ENCODE data around the gene RFNG.

The RFNG gene

DNA sequence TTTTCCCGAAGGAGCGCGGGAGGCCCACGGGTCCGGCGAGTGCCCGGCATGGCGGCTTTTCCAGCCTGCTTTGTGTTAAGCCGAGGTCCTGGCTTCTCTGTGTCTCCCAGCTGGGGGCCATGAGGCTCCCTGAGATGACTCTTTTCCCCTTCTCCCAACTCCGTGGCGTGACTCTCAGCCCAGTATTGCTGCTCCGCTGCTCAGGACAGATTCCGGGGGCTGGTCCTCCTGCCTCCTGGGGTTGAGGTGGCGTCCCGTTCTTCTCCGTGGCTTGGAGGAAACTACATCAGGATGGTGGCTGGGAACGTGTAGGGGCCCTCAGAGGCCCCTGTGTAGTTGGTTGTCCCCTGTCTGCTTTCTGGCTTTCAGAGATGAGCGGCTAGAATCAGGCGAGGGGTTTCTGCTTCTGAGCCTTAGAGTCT lies 1.0 kb upstream of the RFNG start:
- Histone ChIP-seq H3K9ac (ENCODE audit: low read depth, low read length) (peak overlapping the region; percentile 81), H3K36me3 (ENCODE audit: insufficient read depth, low read length) (peaks cover 60% of the 10 kb centered on the region), H3K4me3 (ENCODE audit: low read length) (peak overlapping the region; percentile 96), H3K9me3 (ENCODE audit: insufficient read depth, low read depth, low read length) (no peaks in the 10 kb centered on the region), H3K27me3 (ENCODE audit: insufficient read depth, low read length) (no peaks in the 10 kb centered on the region), H3K27ac (ENCODE audit: low read depth, low read length) (no peak overlapping the region), H3K4me1 (ENCODE audit: insufficient read depth, low read length) (no peaks in the 10 kb centered on the region)
- 34% methylated on average over 19 of the region's 19 CpGs for WGBS

DNA sequence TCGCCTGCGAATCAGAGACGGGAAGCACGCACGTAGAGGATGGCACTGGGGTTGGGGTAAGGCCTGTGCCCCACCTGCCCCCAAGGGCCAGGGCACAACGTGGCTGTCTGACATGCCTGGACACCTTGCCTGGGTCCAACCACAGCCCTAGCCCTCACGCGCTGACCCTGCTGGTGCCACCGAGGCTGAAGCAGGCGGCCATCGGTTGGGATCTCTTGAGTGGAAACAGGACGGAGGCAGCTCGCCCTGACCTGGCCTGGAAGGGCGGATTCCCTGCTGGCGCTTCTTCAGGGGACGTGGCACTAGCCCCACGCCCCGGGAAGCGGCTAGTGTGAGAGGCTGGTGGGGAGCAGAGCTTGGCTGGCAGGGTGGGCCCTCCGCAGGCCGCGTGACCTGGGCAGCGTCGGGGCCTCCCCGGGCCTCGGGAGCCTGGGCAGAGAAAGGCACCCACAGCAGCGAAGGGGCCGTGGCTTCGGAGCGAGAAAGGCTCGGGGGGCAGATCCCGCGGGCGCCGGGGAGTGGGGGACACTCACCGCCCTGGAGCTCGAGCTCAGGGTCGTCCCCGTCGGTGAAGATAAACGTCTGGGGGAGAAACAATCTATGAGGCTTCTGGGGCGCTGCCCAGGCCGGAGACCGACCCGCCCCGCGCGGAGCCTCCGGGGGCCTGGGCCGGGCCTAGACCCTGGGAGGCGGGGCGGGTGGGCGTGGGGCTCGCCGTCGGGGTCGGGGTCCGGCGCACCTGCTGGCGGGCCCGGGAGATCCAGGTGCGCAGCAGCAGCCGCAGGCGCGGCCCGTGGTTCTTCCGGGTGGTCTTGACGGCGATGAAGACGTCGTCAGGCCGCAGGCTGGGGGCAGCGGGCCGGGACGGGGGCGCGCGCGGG lies 610 bp downstream of the RFNG start:
- peak overlapping the region; percentile 20 for H3K9ac ChIP-seq (ENCODE audit: low read depth, low read length)
- no peaks in the 10 kb centered on the region for H3K4me1 ChIP-seq (ENCODE audit: insufficient read depth, low read length)
- peak overlapping the region; percentile 96 for H3K4me3 ChIP-seq (ENCODE audit: low read length)
- H3K9me3 ChIP-seq (ENCODE audit: insufficient read depth, low read depth, low read length): no peaks in the 10 kb centered on the region
- H3K36me3 ChIP-seq (ENCODE audit: insufficient read depth, low read length): peaks cover 56% of the 10 kb centered on the region
- 19% methylated on average over 79 of the region's 79 CpGs for WGBS
- H3K27me3 ChIP-seq (ENCODE audit: insufficient read depth, low read length): no peaks in the 10 kb centered on the region
- H3K27ac ChIP-seq (ENCODE audit: low read depth, low read length): no peak overlapping the region

DNA sequence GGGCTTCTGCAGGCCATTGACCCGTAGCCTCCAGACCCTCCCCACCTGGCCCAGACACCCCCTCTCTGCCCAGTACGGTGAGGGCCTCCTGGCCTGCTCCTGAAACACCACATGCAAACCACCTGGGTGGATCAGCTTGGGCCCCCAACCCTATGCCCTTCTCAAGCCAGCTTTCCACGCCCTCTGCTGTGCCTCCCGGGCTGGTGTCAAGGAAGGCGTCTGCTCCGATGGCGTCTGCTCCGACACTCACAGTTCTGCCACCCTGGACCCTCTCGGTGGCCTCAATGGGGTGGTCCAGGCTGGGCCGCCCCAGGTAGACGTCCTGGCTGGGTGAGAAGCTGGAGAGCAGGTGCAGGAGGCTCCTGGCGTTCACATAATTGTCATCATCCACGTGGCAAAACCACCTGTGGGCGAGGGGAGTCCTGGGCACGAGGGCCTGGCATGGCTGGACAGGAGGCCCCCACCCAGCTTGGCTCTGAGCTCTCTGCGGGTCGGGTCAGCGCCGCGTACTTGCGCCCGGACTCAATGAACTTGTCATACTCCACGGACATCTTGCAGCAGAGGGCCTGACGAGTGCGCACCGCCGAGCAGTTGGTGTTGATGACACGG lies 1.4 kb downstream of the RFNG start:
- peaks cover 50% of the 10 kb centered on the region for H3K36me3 ChIP-seq (ENCODE audit: insufficient read depth, low read length)
- no peaks in the 10 kb centered on the region for H3K4me1 ChIP-seq (ENCODE audit: insufficient read depth, low read length)
- no peaks in the 10 kb centered on the region for H3K27me3 ChIP-seq (ENCODE audit: insufficient read depth, low read length)
- H3K9ac ChIP-seq (ENCODE audit: low read depth, low read length): peak overlapping the region; percentile 20; the same call in 1 of the 2 replicates
- no peak overlapping the region for H3K27ac ChIP-seq (ENCODE audit: low read depth, low read length)
- H3K4me3 ChIP-seq (ENCODE audit: low read length): peak overlapping the region; percentile 96
- H3K9me3 ChIP-seq (ENCODE audit: insufficient read depth, low read depth, low read length): no peaks in the 10 kb centered on the region
- 94% methylated on average over 28 of the region's 28 CpGs for WGBS

DNA sequence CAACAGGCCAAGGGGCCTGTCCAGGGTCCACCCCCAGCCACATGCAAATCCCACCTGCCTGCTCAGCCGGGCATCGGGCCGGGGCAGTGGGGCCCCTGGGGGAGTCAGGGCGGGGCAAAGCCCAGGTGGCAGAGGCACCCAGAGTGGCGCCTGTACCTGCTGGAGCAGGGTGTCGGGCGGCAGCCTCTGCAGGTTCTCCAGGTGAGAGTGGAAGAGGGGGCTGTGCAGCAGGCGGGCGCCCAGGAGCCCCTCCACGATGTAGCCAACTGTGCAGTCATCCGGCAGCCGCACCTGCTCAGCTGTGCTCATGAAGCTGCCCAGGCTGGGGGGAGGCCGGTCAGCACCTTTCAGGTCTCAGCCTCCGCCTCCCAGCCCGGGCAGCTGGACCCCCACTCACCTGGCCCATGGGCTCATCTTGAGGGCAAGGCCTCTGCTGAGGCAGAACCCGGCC lies 2.1 kb downstream of the RFNG start:
- H3K27ac ChIP-seq (ENCODE audit: low read depth, low read length): no peak overlapping the region
- no peak overlapping the region for H3K9ac ChIP-seq (ENCODE audit: low read depth, low read length)
- 94% methylated on average over 16 of the region's 16 CpGs for WGBS
- no peaks in the 10 kb centered on the region for H3K27me3 ChIP-seq (ENCODE audit: insufficient read depth, low read length)
- no peaks in the 10 kb centered on the region for H3K4me1 ChIP-seq (ENCODE audit: insufficient read depth, low read length)
- no peaks in the 10 kb centered on the region for H3K9me3 ChIP-seq (ENCODE audit: insufficient read depth, low read depth, low read length)
- H3K36me3 ChIP-seq (ENCODE audit: insufficient read depth, low read length): peaks cover 43% of the 10 kb centered on the region
- no peak overlapping the region for H3K4me3 ChIP-seq (ENCODE audit: low read length)

DNA sequence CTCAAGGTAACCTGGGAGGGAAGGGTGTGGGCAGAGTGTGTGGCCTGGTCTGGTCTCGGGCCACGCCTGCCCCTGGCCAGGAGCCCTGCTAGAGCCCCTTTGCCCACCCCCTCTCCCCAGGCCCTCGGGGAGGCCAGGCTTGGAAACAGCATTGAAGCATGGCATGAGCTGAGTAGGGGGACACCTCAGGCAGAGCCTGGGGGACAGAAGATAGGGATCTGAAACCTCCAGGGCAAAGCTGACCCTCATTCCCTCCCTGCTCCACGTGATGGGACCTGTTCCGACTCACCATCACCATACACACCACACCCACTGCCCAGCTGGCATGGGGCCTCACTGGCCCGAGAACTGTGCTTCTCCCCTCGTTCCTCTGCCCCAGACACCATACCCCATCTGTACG lies 2.5 kb downstream of the RFNG start:
- H3K27ac ChIP-seq (ENCODE audit: low read depth, low read length): no peak overlapping the region
- no peak overlapping the region for H3K9ac ChIP-seq (ENCODE audit: low read depth, low read length)
- no peak overlapping the region for H3K4me3 ChIP-seq (ENCODE audit: low read length)
- no peaks in the 10 kb centered on the region for H3K4me1 ChIP-seq (ENCODE audit: insufficient read depth, low read length)
- H3K36me3 ChIP-seq (ENCODE audit: insufficient read depth, low read length): peaks cover 39% of the 10 kb centered on the region
- no peaks in the 10 kb centered on the region for H3K27me3 ChIP-seq (ENCODE audit: insufficient read depth, low read length)
- H3K9me3 ChIP-seq (ENCODE audit: insufficient read depth, low read depth, low read length): no peaks in the 10 kb centered on the region
- 96% methylated on average over 8 of the region's 8 CpGs for WGBS

DNA sequence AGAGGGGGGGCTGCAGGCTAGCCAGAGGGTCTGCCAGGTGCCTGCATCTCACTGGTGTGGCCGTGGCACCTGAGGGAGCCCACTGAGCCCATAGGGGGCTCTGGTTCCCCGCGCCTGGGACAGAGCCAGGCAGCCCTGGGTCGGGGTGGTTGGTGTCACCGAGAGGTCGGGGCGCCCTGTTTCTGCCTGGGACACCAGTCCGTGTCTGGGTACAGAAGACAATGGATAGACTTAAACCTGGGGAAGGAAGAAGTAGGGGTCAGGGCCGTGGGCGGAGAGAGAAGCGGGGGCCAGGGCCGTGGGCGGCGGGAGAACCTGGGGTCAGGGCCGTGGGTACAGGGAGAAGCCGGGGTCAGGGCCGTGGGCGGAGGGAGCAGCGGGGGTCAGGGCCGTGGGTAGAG lies 3.0 kb downstream of the RFNG start:
- H3K27ac ChIP-seq (ENCODE audit: low read depth, low read length): no peak overlapping the region
- no peak overlapping the region for H3K4me3 ChIP-seq (ENCODE audit: low read length)
- peaks cover 33% of the 10 kb centered on the region for H3K36me3 ChIP-seq (ENCODE audit: insufficient read depth, low read length)
- no peaks in the 10 kb centered on the region for H3K27me3 ChIP-seq (ENCODE audit: insufficient read depth, low read length)
- H3K4me1 ChIP-seq (ENCODE audit: insufficient read depth, low read length): 0 out of 2 replicates have a peak, but pooled peaks cover 3% of the 10 kb centered on the region
- 91% methylated on average over 20 of the region's 20 CpGs for WGBS
- no peak overlapping the region for H3K9ac ChIP-seq (ENCODE audit: low read depth, low read length)
- H3K9me3 ChIP-seq (ENCODE audit: insufficient read depth, low read depth, low read length): no peaks in the 10 kb centered on the region

DNA sequence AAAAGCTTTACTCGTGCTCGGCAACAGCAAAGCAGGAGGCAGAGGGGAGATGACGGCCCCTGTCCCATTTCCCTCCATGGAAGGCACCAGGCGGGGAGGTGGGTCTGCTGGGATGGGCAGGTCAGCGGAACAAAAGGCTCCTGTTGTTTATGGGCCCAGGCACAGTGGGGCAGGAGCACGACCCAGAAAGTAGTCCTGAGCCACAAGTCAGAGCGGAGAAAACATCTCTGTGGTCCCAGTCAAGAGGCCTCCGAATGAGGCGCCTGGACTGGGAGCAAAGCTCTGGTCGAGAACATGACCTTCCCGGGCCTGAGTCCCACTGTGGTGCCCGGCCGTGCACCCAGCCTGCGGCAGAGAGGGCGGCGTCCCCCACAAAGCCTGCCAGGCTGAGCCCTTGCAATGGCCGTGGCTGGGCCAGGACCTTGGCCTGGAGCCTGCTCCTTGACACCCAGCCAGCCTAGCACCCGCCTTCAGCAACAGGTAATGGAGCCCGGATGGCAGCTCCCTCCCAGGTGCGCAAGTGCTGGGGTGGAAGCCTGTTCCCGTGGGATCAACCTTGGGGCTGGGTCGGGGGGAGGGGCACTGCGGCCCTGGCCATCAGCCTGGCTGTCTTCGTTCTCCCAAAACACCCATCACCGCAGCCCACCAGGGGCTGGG lies 3.6 kb downstream of the RFNG start:
- no peak overlapping the region for H3K9ac ChIP-seq (ENCODE audit: low read depth, low read length)
- peaks cover 29% of the 10 kb centered on the region for H3K36me3 ChIP-seq (ENCODE audit: insufficient read depth, low read length)
- H3K27me3 ChIP-seq (ENCODE audit: insufficient read depth, low read length): no peaks in the 10 kb centered on the region
- 94% methylated on average over 25 of the region's 25 CpGs for WGBS
- peaks cover 7% of the 10 kb centered on the region for H3K4me1 ChIP-seq (ENCODE audit: insufficient read depth, low read length)
- H3K4me3 ChIP-seq (ENCODE audit: low read length): no peak overlapping the region
- H3K9me3 ChIP-seq (ENCODE audit: insufficient read depth, low read depth, low read length): no peaks in the 10 kb centered on the region
- H3K27ac ChIP-seq (ENCODE audit: low read depth, low read length): no peak overlapping the region

DNA sequence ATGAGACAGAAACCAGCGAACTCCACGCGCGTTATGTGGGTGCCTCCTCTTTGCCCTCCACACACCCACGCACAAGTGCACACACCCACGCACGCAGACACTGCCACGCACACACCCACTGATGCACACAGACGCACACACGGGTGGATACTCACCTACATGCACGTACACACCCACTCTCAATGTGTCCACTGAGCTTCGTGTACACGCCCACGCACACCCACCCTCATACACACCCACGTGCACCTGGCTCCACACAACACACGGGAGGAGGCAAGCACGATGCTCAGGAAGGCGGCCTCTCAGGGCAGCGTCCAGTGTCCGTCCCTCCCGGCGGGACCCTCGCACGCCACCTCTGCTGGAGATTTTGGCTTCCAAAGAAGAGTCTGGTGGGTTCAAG lies 4.2 kb downstream of the RFNG start:
- no peak overlapping the region for H3K4me3 ChIP-seq (ENCODE audit: low read length)

DNA sequence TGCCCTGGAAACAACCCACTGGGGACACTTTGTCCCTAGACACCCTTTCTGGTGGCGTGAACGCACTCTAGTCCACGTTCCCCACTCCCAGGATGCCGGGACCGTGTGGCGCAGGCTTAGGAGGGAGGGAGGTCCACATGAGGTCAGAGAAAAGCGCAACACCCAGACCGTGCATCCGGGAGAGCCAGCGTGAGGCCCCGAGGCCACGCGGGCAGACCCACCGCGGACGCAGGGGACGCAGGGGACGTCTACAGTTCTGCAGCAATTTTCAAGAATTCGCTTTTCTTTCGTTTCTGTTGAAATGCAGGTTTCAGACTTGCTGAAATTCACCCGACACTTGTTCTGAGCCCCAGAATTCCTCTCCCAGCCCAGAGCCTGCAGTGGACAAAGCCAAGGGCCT lies 4.7 kb downstream of the RFNG start:
- Histone ChIP-seq H3K9ac (ENCODE audit: low read depth, low read length) (no peak overlapping the region), H3K27me3 (ENCODE audit: insufficient read depth, low read length) (no peaks in the 10 kb centered on the region), H3K4me1 (ENCODE audit: insufficient read depth, low read length) (peaks cover 7% of the 10 kb centered on the region), H3K4me3 (ENCODE audit: low read length) (no peak overlapping the region), H3K36me3 (ENCODE audit: insufficient read depth, low read length) (peaks cover 29% of the 10 kb centered on the region), H3K27ac (ENCODE audit: low read depth, low read length) (no peak overlapping the region), H3K9me3 (ENCODE audit: insufficient read depth, low read depth, low read length) (no peaks in the 10 kb centered on the region)
- WGBS: 96% methylated on average over 21 of the region's 21 CpGs

More for the DNA sequence above, 4.2 kb downstream of the RFNG start:
- Histone ChIP-seq H3K9ac (ENCODE audit: low read depth, low read length) (no peak overlapping the region), H3K9me3 (ENCODE audit: insufficient read depth, low read depth, low read length) (no peaks in the 10 kb centered on the region), H3K27ac (ENCODE audit: low read depth, low read length) (no peak overlapping the region), H3K36me3 (ENCODE audit: insufficient read depth, low read length) (peaks cover 29% of the 10 kb centered on the region), H3K27me3 (ENCODE audit: insufficient read depth, low read length) (no peaks in the 10 kb centered on the region), H3K4me1 (ENCODE audit: insufficient read depth, low read length) (peaks cover 7% of the 10 kb centered on the region)
- WGBS: 93% methylated on average over 24 of the region's 24 CpGs

DNA sequence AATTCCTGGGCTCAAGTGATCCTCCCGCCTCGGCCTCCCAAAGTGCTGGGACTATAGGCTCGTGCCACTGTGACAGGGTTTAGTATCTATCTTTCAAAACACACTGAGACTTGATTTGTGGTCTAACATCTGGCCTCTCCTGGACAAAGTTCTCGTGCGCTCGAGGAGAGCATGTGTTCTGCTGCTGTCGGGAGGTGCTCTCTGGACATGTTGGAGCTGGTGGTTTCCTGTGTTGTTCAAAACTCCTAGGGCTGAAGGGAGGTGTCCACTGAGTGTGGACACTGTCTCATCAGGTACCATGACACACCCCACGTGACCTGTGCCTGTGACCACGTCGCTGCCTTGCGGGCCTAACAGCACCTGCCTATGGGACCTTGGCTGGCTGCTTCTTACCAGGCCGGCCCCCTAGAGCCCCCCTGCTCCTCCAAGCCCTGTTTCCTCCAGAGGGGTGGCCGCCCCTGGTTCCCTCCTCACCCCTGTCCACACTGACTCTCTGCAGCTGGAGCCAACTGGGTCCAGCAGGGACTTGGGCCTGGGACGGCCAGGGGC lies 5.6 kb downstream of the RFNG start:
- Histone ChIP-seq H3K4me1 (ENCODE audit: insufficient read depth, low read length) (peaks cover 7% of the 10 kb centered on the region), H3K36me3 (ENCODE audit: insufficient read depth, low read length) (peaks cover 29% of the 10 kb centered on the region), H3K9ac (ENCODE audit: low read depth, low read length) (no peak overlapping the region), H3K4me3 (ENCODE audit: low read length) (no peak overlapping the region), H3K27me3 (ENCODE audit: insufficient read depth, low read length) (no peaks in the 10 kb centered on the region), H3K27ac (ENCODE audit: low read depth, low read length) (no peak overlapping the region), H3K9me3 (ENCODE audit: insufficient read depth, low read depth, low read length) (no peaks in the 10 kb centered on the region)
- 94% methylated on average over 14 of the region's 14 CpGs for WGBS

DNA sequence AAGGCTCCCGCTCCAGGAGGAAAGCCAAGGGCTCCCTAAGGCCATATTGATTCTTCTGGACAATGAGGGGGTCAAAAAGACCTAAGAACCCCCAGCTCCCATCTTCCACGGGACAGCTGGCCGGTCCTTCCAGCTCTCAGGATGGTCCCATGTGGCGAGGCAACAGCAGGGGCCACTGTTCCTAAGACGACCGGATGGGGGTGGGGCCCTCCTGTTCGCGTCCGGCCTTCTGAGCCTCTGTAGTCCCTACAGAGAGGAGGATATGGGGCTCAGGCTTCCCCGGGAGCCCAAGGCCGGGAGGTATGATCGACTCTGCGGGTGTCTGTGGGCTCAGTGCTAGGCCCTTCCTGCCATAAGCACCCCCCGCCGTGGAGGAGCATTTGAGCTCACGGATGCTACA lies 8.1 kb downstream of the RFNG start:
- Histone ChIP-seq H3K4me3 (ENCODE audit: low read length) (no peak overlapping the region), H3K27me3 (ENCODE audit: insufficient read depth, low read length) (no peaks in the 10 kb centered on the region), H3K4me1 (ENCODE audit: insufficient read depth, low read length) (peaks cover 7% of the 10 kb centered on the region), H3K9ac (ENCODE audit: low read depth, low read length) (no peak overlapping the region), H3K36me3 (ENCODE audit: insufficient read depth, low read length) (peaks cover 17% of the 10 kb centered on the region), H3K27ac (ENCODE audit: low read depth, low read length) (no peak overlapping the region), H3K9me3 (ENCODE audit: insufficient read depth, low read depth, low read length) (no peaks in the 10 kb centered on the region)
- 60% methylated on average over 16 of the region's 16 CpGs for WGBS

Measured in HUES64 (cell line).